ENCODE results near the gene PRAC2. TPM values are rescaled to one million over a fixed set of nuclear protein-coding genes. Genes with fewer than 3 reads are reported as not detected.

The PRAC2 gene
- total RNA-seq, 1 experiment from 2014 or later: not detected

DNA sequence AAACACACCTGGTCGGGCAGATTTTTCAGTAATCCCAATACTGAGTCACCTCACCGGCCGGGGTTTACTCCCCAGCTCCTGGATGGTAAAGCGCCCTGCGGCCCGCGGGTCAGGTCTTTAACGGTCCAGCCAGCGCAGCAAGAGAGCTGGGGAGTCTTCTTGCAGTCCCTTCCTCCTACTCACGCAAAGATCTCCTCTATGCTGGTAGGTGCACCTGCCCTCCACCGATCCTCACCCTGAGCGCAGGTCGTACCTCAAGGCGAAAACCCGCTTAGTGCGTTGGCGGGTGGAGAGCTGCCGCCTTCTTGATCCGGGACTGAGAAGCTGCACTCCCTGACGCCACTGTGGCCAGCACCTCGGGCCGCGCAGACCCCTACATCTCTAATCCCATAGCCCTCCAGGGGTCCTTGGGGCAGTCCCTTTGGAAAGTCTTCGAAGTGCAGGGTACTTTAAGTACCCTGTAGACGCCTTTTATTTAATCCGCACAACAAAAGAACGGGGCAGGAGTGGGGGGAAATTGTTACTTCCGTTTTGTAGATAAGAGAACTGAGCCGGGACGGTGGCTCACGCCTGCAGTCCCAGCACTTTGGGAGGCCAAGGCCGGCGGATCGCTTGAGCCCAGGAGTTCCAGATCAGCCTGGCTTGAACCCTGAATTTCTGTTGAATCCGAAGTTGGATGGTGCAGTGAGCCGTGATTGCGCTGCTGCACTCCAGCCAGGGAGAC is 16.0 kb downstream of the PRAC2 start:
- intact Hi-C loops (cut with micrococcal nuclease): no loop called here
- Mint-ChIP-seq H3K4me3 (ENCODE audit: unreplicated experiment) (no peak overlapping the region), H3K27ac (ENCODE audit: low read depth, unreplicated experiment) (no peak overlapping the region), H3K4me1 (ENCODE audit: insufficient read depth, unreplicated experiment) (no peaks in the 10 kb centered on the region), H3K27me3 (ENCODE audit: insufficient read depth, unreplicated experiment) (peaks cover 100% of the 10 kb centered on the region), H3K36me3 (ENCODE audit: insufficient read depth, unreplicated experiment) (peaks cover 5% of the 10 kb centered on the region), H3K9me3 (ENCODE audit: unreplicated experiment) (no peaks in the 10 kb centered on the region)
- ChIA-PET CTCF (interaction anchor here (0.6 to 2.0 kb wide), 3 partner anchors 15 to 61 kb away, joined by 3 to 10 read pairs (median 3); no protein-coding TSS in a partner anchor), POLR2A (interaction anchor here (0.6 kb wide), 1 partner anchor 19 kb away, joined by 5 read pairs; no protein-coding TSS in a partner anchor)
- DNase-seq (ENCODE audit: unreplicated experiment): no peak
- TF ChIP-seq, protein P1, sequence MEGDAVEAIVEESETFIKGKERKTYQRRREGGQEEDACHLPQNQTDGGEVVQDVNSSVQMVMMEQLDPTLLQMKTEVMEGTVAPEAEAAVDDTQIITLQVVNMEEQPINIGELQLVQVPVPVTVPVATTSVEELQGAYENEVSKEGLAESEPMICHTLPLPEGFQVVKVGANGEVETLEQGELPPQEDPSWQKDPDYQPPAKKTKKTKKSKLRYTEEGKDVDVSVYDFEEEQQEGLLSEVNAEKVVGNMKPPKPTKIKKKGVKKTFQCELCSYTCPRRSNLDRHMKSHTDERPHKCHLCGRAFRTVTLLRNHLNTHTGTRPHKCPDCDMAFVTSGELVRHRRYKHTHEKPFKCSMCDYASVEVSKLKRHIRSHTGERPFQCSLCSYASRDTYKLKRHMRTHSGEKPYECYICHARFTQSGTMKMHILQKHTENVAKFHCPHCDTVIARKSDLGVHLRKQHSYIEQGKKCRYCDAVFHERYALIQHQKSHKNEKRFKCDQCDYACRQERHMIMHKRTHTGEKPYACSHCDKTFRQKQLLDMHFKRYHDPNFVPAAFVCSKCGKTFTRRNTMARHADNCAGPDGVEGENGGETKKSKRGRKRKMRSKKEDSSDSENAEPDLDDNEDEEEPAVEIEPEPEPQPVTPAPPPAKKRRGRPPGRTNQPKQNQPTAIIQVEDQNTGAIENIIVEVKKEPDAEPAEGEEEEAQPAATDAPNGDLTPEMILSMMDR (IDR thresholded peaks at IDR 0.05; ENCODE audit: unreplicated experiment): no peak
- BruUV-seq (replicated peaks): no TSS peak

DNA sequence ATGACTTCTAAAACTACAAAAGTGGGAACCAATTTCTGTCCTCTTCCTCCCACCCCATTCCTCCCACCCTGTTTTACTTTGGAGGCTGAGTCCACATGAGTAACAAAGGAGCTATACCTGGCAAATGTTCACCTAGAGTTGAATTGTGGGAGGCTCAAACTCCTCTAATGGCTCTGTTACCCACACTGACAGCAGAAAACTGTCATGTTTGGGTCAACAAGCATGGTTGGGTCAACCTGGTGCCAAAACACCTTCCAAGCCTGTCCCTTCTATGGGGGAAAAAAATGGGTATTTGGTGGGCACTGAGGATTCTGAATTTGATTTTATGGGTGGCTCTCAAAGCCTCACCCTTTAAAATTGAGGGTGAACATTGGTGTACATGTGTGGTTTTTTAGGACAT is 17.6 kb downstream of the PRAC2 start:
- POLR2A ChIA-PET: interaction anchor here (0.9 kb wide), 1 partner anchor 152 kb away, joined by 3 read pairs; the partner anchor contains the start of gene ATP5MC1
- CTCF ChIA-PET: no interaction called here

DNA sequence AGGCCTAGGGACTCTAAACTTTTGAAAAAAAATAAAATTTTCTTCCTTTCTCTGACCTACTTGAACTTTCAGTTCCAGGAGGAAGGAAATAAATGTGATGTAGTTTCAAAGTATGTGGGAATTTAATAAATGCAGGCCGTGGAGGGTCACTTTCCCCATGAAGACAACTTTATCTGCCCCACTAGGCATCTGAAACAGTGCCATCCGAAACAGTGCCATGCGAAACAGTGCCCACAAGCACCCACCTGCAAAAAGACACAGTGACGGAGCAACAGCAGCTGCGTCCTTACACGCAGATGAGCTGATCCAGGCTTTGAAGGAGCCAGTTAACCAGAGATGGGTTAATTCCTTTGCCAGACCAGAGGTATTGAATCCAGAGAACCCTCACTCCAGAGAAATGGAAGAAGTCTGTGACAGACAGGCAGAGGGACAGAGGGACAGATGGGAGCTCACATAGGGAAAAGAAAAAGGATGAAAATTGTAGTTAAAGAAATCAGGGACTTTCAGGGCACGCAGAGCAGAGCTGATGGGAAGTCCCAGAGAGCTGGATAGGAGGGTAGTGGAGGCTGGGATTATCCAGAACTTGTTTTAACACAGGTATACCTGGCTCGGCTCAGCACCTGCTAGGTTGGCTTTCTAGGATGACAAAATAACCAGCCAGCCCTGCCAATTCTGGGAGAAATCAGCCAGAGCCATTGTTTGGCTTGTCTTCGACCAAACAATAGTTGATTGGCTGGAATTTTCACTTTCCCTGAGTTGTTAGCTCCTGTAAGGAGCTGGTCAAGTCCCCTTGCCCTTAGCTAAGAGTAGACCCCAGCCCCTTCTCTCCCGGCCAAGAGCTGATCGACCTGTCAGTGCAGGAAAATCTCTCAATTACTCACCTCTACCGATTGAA is 22.6 kb downstream of the PRAC2 start:
- no peak overlapping the region for H3K27ac Mint-ChIP-seq (ENCODE audit: low read depth, unreplicated experiment)
- no TSS peak for BruUV-seq (replicated peaks)
- no peaks in the 10 kb centered on the region for H3K36me3 Mint-ChIP-seq (ENCODE audit: insufficient read depth, unreplicated experiment)
- no peaks in the 10 kb centered on the region for H3K9me3 Mint-ChIP-seq (ENCODE audit: unreplicated experiment)
- no peaks in the 10 kb centered on the region for H3K4me1 Mint-ChIP-seq (ENCODE audit: insufficient read depth, unreplicated experiment)
- TF ChIP-seq, protein P1 (IDR thresholded peaks at IDR 0.05; ENCODE audit: unreplicated experiment): no peak
- H3K27me3 Mint-ChIP-seq (ENCODE audit: insufficient read depth, unreplicated experiment): peaks cover 100% of the 10 kb centered on the region
- H3K4me3 Mint-ChIP-seq (ENCODE audit: unreplicated experiment): no peak overlapping the region
- intact Hi-C loops (cut with micrococcal nuclease): no loop called here
- CTCF ChIA-PET: interaction anchor here (0.7 to 1.1 kb wide), 4 partner anchors 17 to 75 kb away, joined by 3 to 4 read pairs (median 3); partner anchors contain the start of gene HOXB13
- POLR2A ChIA-PET: no interaction called here
- DNase-seq (ENCODE audit: unreplicated experiment): no peak

More for the DNA sequence above, 17.6 kb downstream of the PRAC2 start:
- Mint-ChIP-seq H3K27me3 (ENCODE audit: insufficient read depth, unreplicated experiment) (peaks cover 100% of the 10 kb centered on the region), H3K27ac (ENCODE audit: low read depth, unreplicated experiment) (no peak overlapping the region), H3K36me3 (ENCODE audit: insufficient read depth, unreplicated experiment) (peaks cover 5% of the 10 kb centered on the region), H3K4me3 (ENCODE audit: unreplicated experiment) (no peak overlapping the region), H3K9me3 (ENCODE audit: unreplicated experiment) (no peaks in the 10 kb centered on the region), H3K4me1 (ENCODE audit: insufficient read depth, unreplicated experiment) (no peaks in the 10 kb centered on the region)
- TF ChIP-seq, protein P1 (IDR thresholded peaks at IDR 0.05; ENCODE audit: unreplicated experiment): no peak
- no TSS peak for BruUV-seq (replicated peaks)
- intact Hi-C loops (cut with micrococcal nuclease): no loop called here
- no peak for DNase-seq (ENCODE audit: unreplicated experiment)

DNA sequence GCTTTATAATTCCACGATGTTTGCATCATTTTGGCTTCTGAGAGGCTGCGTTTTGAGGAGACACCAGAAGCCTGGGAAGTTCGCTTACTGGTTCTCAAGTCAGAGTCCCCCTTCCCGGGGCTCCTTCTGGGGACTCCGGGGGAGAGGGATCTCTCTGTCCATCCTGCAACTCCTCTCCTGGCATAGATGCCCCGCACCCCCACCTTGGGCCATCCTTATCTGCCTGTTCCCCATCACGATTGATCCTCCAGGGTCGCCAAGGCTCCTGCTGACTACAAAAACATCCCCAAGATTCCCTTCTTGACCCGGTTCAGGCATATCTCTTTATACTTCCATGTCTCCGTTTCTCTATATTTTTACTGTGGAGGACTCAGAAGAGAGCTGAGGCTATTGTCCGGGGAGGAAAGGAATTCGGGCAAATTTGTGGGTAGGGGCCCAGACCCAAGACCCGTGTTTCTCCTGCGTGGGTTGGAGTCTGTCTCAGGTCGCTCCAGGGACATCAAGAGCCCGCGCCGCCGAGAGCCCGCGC is 24.0 kb downstream of the PRAC2 start:
- POLR2A ChIA-PET: no interaction called here

More for the DNA sequence above, 24.0 kb downstream of the PRAC2 start:
- no peaks in the 10 kb centered on the region for H3K36me3 Mint-ChIP-seq (ENCODE audit: insufficient read depth, unreplicated experiment)
- TF ChIP-seq, protein P1 (IDR thresholded peaks at IDR 0.05; ENCODE audit: unreplicated experiment): no peak
- no peaks in the 10 kb centered on the region for H3K9me3 Mint-ChIP-seq (ENCODE audit: unreplicated experiment)
- H3K27me3 Mint-ChIP-seq (ENCODE audit: insufficient read depth, unreplicated experiment): peaks cover 100% of the 10 kb centered on the region
- BruUV-seq (replicated peaks): no TSS peak
- no peak for DNase-seq (ENCODE audit: unreplicated experiment)
- H3K4me3 Mint-ChIP-seq (ENCODE audit: unreplicated experiment): no peak overlapping the region
- H3K4me1 Mint-ChIP-seq (ENCODE audit: insufficient read depth, unreplicated experiment): no peaks in the 10 kb centered on the region
- CTCF ChIA-PET: interaction anchor here (0.5 kb wide), 1 partner anchor 43 kb away, joined by 5 read pairs; no protein-coding TSS in a partner anchor
- no peak overlapping the region for H3K27ac Mint-ChIP-seq (ENCODE audit: low read depth, unreplicated experiment)
- intact Hi-C loops (cut with micrococcal nuclease): no loop called here
